ES-I3 (cell line): ENCODE results near the gene SS18L1.

Experiments
- H3K36me3 ChIP-seq: 2 replicates; pipeline ENCODE4 v1.6.1; 2013; ENCODE audit warnings: mild to moderate bottlenecking, low read length, control low read depth, moderate library complexity; ENCODE audit not compliant: insufficient read depth
- H3K4me1 ChIP-seq: 2 replicates; pipeline ENCODE4 v1.6.1; 2013; ENCODE audit warnings: mild to moderate bottlenecking, control low read depth, low read length; ENCODE audit not compliant: insufficient read depth
- H3K9ac ChIP-seq: 2 replicates; pipeline ENCODE4 v1.6.1; 2013; ENCODE audit warnings: low read depth, mild to moderate bottlenecking, low read length, moderate library complexity
- H3K9me3 ChIP-seq: 2 replicates; pipeline ENCODE4 v1.6.1; 2013; ENCODE audit warnings: mild to moderate bottlenecking, low read length, moderate library complexity; ENCODE audit not compliant: control insufficient read depth, insufficient read depth

The SS18L1 gene

DNA sequence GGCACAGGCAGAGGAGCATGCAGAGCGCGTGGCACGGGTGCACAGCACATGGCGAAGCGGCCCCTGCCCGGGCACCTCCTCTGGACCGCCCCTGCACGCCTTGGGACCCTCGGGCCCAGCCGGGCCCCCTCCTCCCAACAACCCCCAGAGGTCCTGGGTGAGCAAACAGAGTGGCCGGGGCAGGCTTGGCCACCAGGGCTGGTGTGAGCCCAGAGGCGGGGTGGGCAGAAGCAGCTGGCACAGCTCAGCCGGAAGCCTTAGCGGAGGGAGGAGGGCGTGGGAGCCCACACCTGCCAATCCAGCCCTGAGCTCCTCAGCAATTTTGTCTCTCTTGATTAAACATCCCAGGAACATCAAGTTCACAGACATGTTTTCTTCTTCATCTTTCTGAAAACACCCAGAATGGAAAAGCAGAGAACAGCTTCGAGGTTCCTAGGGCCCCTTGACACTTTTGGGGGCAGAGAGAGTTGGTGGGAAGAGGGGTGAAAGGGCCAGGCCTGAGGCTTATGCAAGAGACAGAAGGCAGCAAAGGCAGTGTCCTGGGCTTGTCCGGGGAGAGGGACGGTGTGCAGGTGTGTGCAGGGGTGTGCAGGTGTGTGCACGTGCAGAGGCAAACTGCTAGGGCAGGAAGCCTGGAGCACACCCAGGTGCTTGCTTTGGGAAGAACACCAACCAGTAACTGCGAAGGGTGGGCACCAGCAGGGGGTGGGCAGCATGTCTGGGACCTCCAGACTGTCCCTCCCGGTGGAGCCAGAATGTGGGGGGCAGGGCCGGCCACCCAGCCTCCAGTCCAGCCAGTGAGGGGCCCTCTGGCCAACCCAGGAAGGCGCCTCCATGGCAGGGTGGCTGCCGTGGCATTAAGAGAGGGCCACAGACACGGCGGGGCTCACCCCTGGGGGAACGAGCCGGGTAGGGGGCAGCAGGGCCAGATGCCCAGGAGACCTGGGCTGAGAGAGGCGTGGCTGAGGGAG lies 71.7 kb downstream of the SS18L1 start:
- Histone ChIP-seq H3K36me3 (no peaks in the 10 kb centered on the region), H3K4me1 (no peaks in the 10 kb centered on the region; the same call in 1 of the 2 replicates), H3K9ac (no peak overlapping the region), H3K9me3 (no peaks in the 10 kb centered on the region)

DNA sequence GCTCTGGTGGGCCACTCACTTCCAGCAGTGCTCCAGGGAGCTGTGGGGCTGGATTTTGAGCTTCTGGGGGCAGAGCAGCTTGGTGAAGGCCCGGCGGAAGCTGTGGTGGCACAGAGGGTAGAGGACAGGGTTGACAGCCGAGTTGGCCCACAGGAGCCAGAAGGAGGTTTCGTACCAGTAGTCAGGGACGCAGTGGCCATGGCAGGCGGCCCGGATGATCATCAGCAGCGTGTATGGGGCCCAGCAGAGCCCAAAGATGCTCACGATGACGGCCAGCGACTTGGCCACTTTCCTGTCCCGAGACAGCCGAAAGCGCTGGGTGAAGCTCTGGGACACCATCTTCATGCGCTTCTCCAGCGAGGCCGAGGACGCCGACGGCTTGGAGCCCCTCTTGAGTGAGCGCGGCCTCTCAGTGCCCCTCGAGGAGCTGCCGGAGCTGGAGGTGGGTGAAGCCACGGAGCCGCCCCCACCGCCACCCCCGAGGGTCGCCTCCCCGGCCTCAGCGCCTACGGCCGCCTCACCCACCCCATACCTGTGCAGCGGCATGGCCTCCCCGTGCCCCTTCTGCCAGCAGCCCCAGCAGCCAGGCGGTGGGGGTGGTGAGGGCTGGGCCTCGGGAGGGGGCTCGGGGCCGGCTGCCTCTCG lies 72.5 kb downstream of the SS18L1 start:
- Histone ChIP-seq H3K36me3 (no peaks in the 10 kb centered on the region), H3K4me1 (no peaks in the 10 kb centered on the region; the same call in 1 of the 2 replicates), H3K9ac (no peak overlapping the region)

DNA sequence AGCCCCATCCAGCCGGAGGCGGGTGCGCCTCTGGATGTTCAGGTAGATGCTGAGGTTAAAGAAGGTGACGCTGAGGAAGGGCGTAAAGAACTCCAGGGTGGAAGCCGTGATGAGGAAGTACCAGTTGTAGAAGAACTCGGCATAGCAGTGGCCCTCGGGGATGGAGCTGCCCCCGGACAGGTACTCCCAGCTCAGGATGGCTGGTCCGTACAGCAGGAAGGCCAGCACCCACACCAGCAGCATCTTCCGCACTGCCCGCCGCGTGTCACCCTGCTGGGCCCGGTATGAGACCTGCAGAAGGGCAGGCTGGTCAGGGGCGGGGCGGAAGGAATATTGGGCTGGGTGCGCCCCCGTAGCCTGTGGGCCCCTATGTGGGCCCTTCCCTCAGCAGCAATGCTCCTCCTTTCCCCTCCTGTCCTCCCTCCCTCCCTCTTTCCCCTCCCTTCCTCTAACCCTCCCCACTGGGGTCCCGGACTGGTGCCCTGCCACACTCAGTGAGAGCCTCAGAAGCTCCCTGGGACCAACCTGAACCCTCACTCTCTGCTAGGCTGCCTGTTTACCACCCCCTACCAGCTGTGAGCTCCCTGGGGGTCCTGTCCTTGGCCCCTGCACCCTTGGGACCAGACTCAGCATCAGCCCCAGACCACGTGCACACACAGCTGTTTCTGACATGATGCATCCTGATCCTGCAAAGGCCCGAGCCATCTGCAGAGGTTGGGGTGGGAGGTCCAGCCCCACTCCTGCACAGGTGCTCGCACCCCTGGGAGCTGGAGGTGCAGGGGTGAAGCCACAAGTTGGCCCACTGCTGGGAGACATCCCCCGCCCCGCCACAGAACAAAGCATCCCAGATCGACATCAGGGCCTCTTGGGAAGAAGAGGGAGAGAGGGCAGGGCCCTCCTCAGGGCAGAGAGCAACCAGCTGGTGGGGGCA lies 73.3 kb downstream of the SS18L1 start:
- Histone ChIP-seq H3K4me1 (no peaks in the 10 kb centered on the region; the same call in 1 of the 2 replicates), H3K9me3 (no peaks in the 10 kb centered on the region), H3K9ac (no peak overlapping the region)

More for the DNA sequence above, 72.5 kb downstream of the SS18L1 start:
- no peaks in the 10 kb centered on the region for H3K9me3 ChIP-seq

DNA sequence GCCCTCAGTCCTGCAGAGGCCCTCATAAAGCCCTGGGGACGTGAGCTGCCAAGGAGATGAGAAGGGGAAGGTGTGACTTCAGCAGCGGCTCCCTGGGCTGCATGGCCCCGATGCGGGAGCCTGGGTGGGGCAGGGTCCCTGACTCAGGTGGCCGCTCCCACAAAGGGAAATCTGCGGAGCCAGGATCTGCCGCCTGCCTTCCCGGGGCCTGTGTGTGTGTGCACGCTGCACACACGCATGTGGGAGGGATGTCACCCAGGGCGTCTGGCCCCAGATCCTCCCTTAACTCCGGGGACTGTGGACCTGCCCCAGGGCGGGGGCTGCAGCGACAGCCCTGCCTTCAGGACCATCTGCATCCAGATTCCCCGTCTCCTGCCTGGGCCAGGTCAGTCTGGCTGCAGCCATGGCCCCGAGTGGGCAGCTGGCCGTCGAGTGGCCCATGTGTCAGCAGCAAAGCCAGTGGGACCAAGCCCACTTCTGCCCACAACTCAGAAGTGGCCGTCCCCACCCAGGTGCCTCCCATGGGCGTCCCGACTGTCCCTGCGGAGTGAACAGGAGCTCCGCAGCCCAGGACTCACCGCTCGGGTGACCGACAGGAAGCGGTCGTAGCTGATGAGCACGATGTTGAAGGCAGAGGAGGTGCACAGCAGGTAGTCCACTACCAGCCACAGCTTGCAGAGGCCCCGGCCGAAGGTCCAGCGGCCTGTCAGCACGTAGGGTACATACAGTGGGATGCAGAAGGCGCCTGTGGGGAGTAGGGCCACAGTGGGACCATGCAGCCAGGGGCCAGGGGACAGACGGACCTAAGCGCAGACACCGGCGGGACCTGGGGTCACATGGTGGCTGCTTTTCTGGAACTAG lies 74.6 kb downstream of the SS18L1 start:
- H3K4me1 ChIP-seq: no peaks in the 10 kb centered on the region; the same call in 1 of the 2 replicates
- H3K9ac ChIP-seq: no peak overlapping the region
- no peaks in the 10 kb centered on the region for H3K9me3 ChIP-seq
- no peaks in the 10 kb centered on the region for H3K36me3 ChIP-seq

More for the DNA sequence above, 73.3 kb downstream of the SS18L1 start:
- no peaks in the 10 kb centered on the region for H3K36me3 ChIP-seq

DNA sequence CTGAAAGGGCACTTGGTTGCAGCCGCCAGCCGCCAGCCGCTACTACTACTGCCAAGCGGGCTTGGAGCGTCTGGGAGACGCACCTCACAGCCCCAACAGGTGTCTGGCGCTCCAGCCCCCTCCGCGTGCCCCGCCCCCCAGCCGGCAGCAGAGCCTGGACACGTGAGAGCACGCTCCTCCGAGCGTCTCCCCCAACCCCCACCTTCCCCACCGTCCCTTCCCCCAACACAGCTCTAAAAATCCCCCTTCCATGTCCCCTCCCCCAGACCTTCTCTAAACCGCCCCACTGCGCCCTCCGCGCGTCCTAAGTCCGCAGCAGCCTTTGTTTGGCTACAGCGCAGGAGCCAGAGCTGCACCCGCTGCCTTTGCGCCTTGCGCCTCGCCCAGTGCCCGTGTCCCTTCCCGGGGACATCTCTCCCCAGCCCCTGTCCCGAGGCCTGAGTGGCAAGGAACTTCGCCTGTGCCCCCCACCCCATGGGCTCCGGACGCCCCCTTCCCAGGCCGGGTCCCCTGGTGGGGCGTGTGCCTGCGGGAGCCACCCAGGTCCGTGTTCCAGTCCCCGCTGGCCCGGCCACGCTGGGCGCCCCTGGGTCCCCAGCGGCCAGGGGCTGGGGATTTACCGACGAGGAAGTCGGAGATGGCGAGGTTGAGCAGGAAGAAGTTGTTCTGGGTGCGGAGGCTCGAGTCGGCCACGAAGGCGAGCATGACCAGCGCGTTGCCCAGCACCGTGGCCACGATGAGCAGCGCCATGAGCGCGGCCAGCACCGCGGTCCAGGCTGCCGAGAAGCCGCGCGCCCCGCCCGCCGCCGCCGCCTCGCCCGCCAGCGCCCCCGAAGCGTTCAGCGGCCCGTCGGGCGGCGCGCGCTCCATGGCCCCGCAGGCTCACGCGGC lies 75.8 kb downstream of the SS18L1 start:
- Histone ChIP-seq H3K4me1 (no peaks in the 10 kb centered on the region; the same call in 1 of the 2 replicates), H3K9me3 (no peaks in the 10 kb centered on the region)

DNA sequence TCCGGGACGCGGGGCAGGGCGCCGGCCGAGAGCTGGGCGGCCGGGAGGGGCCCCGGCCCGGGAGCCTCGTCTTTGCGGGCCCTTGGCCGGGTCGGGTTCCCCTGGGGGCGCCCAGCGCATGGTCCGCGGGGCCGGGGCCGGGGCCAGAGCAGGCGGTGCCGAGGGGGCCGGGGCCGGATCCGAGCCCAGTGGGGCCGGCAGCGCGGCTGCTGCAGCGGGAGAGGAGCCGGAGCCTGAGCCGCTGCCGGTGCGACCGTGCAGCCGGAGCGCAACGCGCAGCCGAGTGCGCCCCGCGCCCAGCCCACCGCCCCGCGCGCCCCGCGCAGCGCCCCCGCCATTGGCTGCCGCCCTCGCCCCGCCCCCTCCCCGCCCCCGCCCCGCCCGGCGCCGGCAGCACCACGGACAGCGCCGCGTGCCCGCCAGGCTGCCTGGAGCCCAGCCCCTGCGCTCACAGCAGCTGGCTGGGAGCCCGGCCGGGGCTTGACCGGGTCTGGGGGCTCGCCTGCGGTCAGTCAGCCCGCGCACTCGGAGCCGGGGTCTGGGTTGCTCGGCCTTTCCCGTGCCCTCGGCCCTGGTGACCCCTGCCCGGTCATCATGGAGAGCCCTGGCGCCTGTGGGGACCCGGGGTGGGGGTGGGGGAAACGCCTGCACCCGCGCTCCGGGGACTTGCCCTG lies 76.6 kb downstream of the SS18L1 start, which contains the start of gene HRH3:
HRH3 (minus strand) TSS at position 287 of the 674 bp plus-strand sequence. CDS start 308 bp downstream, outside the sequence.
- H3K36me3 ChIP-seq: no peaks in the 10 kb centered on the region
- H3K4me1 ChIP-seq: no peaks in the 10 kb centered on the region; the same call in 1 of the 2 replicates
- H3K9me3 ChIP-seq: no peaks in the 10 kb centered on the region
- H3K9ac ChIP-seq: peak within 1 kb of the TSS; percentile 48; the same call in 1 of the 2 replicates

More for the DNA sequence above, 75.8 kb downstream of the SS18L1 start:
- no peaks in the 10 kb centered on the region for H3K36me3 ChIP-seq
- H3K9ac ChIP-seq: peak overlapping the region; percentile 48; the same call in 1 of the 2 replicates

DNA sequence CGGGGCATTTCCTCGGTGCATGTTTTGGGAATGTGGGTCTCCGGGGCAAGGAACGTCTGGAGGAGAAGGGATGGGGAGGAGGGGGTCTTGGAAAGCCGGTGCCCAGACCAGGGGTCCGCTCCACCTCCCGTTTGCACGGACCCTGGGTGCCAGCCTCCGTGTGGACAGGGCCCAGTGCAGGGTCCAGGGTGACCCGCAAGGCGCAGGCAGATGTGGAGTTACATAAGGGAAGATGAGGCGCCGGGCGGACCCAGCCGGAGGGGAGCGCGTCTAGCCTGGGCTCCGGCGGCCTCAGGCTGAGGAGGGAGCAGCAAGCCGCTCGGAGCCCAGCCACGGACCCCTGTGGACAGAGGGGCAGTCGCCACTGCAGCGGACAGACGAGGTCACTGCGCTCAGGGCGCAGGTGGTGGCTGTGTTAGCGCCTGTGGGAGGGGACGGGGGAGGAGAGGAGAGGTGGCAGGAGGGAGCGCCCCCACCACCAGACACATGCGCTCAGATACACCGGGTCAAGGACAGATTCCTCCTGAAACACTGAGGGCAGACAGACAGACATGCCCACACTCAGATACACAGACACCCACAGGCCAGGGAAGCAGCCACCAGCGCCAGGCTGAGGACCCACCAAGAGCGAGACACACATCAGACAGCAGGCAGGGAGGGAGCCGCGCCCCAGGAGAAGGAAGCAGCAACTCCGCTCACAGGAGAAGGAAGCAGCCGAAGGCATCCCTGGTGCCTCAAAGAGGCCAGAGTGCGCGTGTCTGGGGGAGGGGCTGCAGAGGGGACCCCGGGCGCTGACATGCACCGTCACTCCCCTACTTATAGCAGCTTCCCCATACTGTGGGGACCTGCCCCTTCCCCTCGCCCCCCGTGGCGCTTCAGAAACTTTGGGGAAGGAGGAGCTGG lies 77.3 kb downstream of the SS18L1 start:
- Histone ChIP-seq H3K9ac (peak overlapping the region; percentile 24; the same call in 1 of the 2 replicates), H3K36me3 (no peaks in the 10 kb centered on the region), H3K4me1 (no peaks in the 10 kb centered on the region; the same call in 1 of the 2 replicates), H3K9me3 (no peaks in the 10 kb centered on the region)

DNA sequence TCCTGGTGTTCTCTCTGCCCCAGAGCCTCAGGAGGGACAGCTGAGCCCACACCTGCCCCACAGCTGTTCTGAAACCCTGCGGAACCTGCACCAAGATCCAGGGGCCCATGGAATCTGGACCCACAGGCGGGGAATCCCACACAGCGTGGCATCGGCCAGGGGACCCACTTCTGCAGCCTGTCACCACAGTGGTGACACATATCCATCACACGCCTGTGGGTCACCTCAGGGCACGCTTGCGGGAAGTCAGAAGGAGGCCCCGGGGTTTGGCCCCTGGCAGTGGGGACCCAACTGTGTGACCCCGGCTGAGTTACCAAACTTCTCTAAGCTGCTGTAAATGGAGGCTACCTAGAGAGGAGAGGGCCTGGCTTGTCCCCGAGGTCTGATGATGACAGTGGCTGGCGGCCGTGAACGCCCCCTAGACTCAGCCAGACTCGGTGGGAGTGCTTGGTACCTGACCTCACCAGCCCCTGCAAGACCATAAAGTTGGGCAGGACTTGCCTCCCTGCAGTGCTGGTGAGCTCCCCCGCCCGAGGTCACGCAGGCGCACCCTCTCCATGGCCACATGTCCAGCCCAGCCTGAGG lies 78.8 kb downstream of the SS18L1 start:
- no peaks in the 10 kb centered on the region; the same call in 1 of the 2 replicates for H3K4me1 ChIP-seq
- H3K9me3 ChIP-seq: no peaks in the 10 kb centered on the region
- no peak overlapping the region for H3K9ac ChIP-seq
- H3K36me3 ChIP-seq: no peaks in the 10 kb centered on the region

DNA sequence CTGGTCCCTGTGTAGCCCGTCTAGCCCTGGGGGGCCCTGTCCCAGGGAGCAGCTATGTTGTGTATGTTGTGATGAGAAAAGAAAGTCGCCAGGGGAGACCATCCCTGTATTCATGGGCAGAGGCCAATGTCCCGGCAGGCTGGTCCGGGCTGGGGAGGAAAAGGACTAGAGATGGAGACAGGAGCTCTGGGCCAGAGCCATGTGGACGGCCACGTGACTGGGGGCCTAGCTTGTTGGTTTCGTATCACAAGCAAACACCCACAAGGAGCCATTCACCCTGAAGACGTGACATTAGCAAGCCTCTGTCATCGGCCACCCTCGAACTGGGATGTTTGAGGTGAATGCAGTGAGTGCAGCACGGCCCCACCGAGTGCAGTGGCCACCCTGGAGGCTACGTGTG lies 79.4 kb downstream of the SS18L1 start:
- Histone ChIP-seq H3K9ac (no peak overlapping the region), H3K36me3 (no peaks in the 10 kb centered on the region), H3K9me3 (no peaks in the 10 kb centered on the region), H3K4me1 (no peaks in the 10 kb centered on the region; the same call in 1 of the 2 replicates)

DNA sequence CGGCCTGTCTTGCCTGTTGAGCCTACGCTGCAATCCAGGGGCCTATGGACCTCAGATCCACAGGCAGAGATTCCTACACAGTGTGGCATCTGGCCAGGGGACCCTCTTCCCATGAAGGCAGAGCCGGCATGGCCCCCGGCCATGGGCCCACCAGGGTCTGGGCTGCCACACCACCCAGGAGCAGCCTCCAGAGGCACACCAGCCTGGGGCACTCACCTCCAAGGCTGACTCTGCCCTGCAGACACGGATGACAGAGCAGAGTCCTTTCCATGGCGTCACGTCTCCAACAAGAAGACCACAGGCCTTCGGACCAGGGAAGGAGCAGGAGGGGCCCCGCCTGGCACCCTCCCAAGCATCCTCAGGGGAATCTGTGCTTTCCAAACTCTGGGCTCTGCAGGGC lies 80.0 kb downstream of the SS18L1 start:
- H3K4me1 ChIP-seq: no peaks in the 10 kb centered on the region
- H3K9me3 ChIP-seq: no peaks in the 10 kb centered on the region
- no peaks in the 10 kb centered on the region for H3K36me3 ChIP-seq
- H3K9ac ChIP-seq: no peak overlapping the region
